PFSK-1 (cell line): ENCODE results near the gene ZDHHC7.

Experiments
- FOXP2 ChIP-seq: optimal IDR thresholded peaks from 2 replicates; pipeline ENCODE3; 2011; ENCODE audit warnings: borderline replicate concordance, control low read depth, inconsistent platforms; ENCODE audit not compliant: insufficient read depth; ENCODE audit errors: extremely low read length, extremely low read depth
- POLR2AphosphoS5 ChIP-seq: IDR thresholded peaks from 2 replicates; pipeline ENCODE4 v1.6.1; 2012; ENCODE audit warnings: low read depth, mild to moderate bottlenecking, control low read depth, low read length, moderate library complexity
- SIN3A ChIP-seq: IDR thresholded peaks from 2 replicates; pipeline ENCODE4 v1.6.1; 2012; ENCODE audit warnings: mild to moderate bottlenecking, low read length, moderate library complexity, borderline replicate concordance; ENCODE audit not compliant: insufficient read depth
- TAF1 ChIP-seq: IDR thresholded peaks from 2 replicates; pipeline ENCODE4 v1.6.1; 2012; ENCODE audit warnings: low read length, control low read depth, borderline replicate concordance; ENCODE audit not compliant: insufficient read depth
- TF ChIP-seq, protein P1 (sequence below), 2 experiments: IDR thresholded peaks; 2 replicates each; pipeline versions ENCODE4 v1.6.1 to v1.8.0; 2011 to 2012; ENCODE audit warnings: low read depth in 2 of 2, low read length in 2 of 2, control low read depth in 1 of 2, inconsistent platforms in 1 of 2, mild to moderate bottlenecking in 1 of 2, moderate library complexity in 1 of 2; ENCODE audit not compliant: insufficient read depth in 1 of 2

The ZDHHC7 gene

DNA sequence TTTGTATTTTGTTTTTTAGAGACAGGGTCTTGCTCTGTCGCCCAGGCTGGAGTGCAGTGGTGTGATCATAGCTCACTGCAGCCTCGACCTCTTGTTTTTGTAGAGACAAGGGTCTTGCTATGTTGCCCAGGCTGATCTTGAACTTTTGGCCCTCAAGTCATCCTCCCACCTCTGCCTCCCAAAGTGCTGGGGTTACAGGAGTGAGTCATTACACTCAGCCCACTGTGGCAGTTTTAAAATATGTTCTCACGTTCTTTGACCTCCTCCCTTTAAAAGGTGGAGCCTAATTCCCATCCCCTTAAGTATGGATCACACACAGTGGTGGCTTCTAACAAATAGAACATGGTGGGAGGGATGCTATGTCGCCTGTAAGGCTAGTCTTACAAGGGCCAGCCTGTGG, 67.7 kb downstream of the ZDHHC7 start:
- TF ChIP-seq POLR2AphosphoS5 = no peak
- TF ChIP-seq TAF1 = no peak
- TF ChIP-seq SIN3A = no peak
- TF ChIP-seq, protein P1, sequence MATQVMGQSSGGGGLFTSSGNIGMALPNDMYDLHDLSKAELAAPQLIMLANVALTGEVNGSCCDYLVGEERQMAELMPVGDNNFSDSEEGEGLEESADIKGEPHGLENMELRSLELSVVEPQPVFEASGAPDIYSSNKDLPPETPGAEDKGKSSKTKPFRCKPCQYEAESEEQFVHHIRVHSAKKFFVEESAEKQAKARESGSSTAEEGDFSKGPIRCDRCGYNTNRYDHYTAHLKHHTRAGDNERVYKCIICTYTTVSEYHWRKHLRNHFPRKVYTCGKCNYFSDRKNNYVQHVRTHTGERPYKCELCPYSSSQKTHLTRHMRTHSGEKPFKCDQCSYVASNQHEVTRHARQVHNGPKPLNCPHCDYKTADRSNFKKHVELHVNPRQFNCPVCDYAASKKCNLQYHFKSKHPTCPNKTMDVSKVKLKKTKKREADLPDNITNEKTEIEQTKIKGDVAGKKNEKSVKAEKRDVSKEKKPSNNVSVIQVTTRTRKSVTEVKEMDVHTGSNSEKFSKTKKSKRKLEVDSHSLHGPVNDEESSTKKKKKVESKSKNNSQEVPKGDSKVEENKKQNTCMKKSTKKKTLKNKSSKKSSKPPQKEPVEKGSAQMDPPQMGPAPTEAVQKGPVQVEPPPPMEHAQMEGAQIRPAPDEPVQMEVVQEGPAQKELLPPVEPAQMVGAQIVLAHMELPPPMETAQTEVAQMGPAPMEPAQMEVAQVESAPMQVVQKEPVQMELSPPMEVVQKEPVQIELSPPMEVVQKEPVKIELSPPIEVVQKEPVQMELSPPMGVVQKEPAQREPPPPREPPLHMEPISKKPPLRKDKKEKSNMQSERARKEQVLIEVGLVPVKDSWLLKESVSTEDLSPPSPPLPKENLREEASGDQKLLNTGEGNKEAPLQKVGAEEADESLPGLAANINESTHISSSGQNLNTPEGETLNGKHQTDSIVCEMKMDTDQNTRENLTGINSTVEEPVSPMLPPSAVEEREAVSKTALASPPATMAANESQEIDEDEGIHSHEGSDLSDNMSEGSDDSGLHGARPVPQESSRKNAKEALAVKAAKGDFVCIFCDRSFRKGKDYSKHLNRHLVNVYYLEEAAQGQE (IDR thresholded peaks at IDR 0.05; ENCODE audit: insufficient read depth in 1 of 2, low read depth in 2 of 2, low read length in 2 of 2) = no peak

DNA sequence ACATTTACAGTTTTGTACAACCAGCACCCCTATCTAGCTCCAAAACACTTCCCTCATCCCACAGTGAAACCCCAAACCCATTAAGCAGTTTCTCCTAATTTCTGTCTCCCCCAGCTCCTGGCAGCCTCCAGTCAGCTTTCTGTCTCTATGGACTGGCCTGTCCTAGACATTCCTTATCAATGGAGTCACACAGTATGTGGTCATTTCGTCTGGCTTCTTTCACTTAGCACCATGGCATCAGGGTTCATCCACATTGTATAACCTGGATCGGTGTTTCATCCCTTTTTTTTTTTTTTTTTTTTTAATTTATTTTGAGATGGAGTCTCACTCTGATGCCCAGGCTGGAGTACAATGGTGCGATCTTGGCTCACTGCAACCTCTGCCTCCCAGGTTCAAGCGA, 68.5 kb downstream of the ZDHHC7 start:
- TF ChIP-seq SIN3A = no peak
- TF ChIP-seq TAF1 = no peak
- no peak for TF ChIP-seq FOXP2
- TF ChIP-seq POLR2AphosphoS5 = no peak
- TF ChIP-seq, protein P1 (IDR thresholded peaks at IDR 0.05; ENCODE audit: insufficient read depth in 1 of 2, low read depth in 2 of 2, low read length in 2 of 2) = no peak

DNA sequence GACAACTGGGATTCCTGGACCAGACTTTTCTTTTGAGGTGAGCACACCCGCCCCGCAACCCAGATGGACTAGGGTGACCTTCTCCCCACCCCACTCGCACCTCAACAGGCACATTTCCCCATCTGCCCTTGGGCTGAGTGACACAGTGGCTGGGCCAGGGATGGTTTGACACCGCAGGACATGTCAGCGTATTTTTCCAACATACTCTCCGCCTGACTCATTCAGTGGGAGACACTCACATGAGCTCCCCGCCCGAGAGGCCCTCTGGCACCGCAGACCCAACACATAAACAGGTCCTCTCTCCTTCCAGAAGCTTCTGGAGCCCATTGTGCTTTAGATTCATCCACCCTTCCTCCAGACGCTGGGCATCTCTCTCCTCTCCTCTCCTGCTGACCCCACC, 69.4 kb downstream of the ZDHHC7 start:
- TF ChIP-seq TAF1 (no peak), SIN3A (no peak), FOXP2 (no peak), POLR2AphosphoS5 (no peak)
- TF ChIP-seq, protein P1 (IDR thresholded peaks at IDR 0.05; ENCODE audit: insufficient read depth in 1 of 2, low read depth in 2 of 2, low read length in 2 of 2) = no peak

DNA sequence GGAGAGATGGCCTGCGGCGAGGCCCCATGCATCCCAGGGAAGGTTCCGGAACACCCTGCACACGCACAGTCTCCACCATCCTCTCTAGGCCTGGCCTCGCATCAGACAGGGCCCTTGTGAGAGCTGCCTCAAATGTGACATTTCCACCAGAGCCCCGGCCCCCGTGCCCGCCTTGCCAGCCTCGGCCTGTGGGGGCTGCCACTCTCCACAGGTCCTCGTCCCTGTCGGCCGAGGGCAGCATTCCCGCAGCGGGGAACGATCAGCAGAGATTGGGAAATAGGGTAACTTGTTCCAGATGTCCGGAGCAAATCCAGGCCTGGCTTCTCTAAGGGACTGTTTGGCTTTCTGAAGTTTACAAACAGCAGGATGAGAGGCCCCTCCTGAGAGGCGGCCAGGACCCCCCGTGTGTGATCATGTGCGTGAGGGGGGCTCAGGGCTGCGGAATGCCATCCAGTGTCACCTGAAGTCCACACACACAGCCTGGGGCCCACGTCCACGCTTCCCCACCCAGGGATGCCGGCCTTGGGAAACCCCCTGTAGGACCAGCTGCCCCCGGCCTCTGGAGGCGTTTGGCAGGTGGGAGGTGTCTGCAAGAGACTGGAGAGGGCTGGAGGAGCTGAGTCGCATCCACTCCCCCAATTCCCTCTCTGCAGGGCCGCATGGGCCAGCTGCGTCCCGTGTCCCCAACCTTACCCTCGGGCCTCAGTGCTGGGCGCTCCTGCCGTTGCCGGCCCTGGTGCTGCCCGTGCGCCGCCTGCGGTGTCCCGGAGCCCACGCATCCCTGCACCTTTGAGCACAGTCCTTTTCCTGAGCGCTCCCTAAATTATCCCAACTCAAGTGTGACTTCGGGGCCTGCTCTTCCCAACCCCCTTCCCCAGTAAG, 70.4 kb downstream of the ZDHHC7 start:
- TF ChIP-seq TAF1 = no peak
- TF ChIP-seq SIN3A = no peak
- TF ChIP-seq FOXP2 = no peak
- TF ChIP-seq, protein P1 (IDR thresholded peaks at IDR 0.05; ENCODE audit: insufficient read depth in 1 of 2, low read depth in 2 of 2, low read length in 2 of 2) = no peak
- no peak for TF ChIP-seq POLR2AphosphoS5
